Hepatocyte (in vitro differentiated cells): Measurements from ENCODE around the gene COX7B2. TPM values are rescaled to one million over a fixed set of nuclear protein-coding genes. Genes with fewer than 3 reads are reported as not detected.

Source experiments
- DNase-seq: peaks from one replicate; pipeline ENCODE4 v3.0.0-alpha.2; 2016; ENCODE audit warnings: low spot score
- H2AFZ ChIP-seq: fragments of 200-600 bp; sonication (generic); 2 replicates; pipeline ENCODE4 v1.6.0; 2016; ENCODE audit warnings: antibody characterized with exemption, mild to moderate bottlenecking
- H3K27ac ChIP-seq: fragments of 200-600 bp; sonication (generic); 2 replicates; pipeline ENCODE4 v1.5.1; 2016; ENCODE audit warnings: mild to moderate bottlenecking
- H3K27me3 ChIP-seq: fragments of 200-600 bp; sonication (generic); 2 replicates; pipeline ENCODE4 v1.6.1; 2016
- H3K36me3 ChIP-seq: fragments of 200-600 bp; sonication (generic); replicated peaks from 2 replicates; pipeline ENCODE4 v1.5.1; 2016; ENCODE audit warnings: low read depth; ENCODE audit not compliant: insufficient read depth
- H3K4me1 ChIP-seq: fragments of 200-600 bp; sonication (generic); 2 replicates; pipeline ENCODE4 v1.5.1; 2016; ENCODE audit warnings: mild to moderate bottlenecking, moderate library complexity; ENCODE audit not compliant: insufficient read depth
- H3K4me2 ChIP-seq: fragments of 200-600 bp; sonication (generic); 2 replicates; pipeline ENCODE4 v1.6.0; 2016
- H3K4me3 ChIP-seq: fragments of 200-600 bp; sonication (generic); 2 replicates; pipeline ENCODE4 v1.5.1; 2016; ENCODE audit warnings: mild to moderate bottlenecking
- H3K79me2 ChIP-seq: fragments of 200-600 bp; sonication (generic); 2 replicates; pipeline ENCODE4 v1.6.0; 2017; ENCODE audit warnings: mild to moderate bottlenecking
- H3K9me2 ChIP-seq: fragments of 200-600 bp; sonication (generic); replicated peaks from 2 replicates; pipeline ENCODE4 v1.6.0; 2017; ENCODE audit warnings: mild to moderate bottlenecking; ENCODE audit not compliant: insufficient read depth
- H3K9me3 ChIP-seq: fragments of 200-600 bp; sonication (generic); 2 replicates; pipeline ENCODE4 v1.5.1; 2016; ENCODE audit warnings: low read depth, mild to moderate bottlenecking
- H4K20me1 ChIP-seq: fragments of 200-600 bp; sonication (generic); 2 replicates; pipeline ENCODE4 v1.6.0; 2016; ENCODE audit warnings: mild to moderate bottlenecking; ENCODE audit not compliant: insufficient read depth, poor library complexity, severe bottlenecking
- CTCF ChIP-seq: fragments of 200-600 bp; sonication (generic); IDR thresholded peaks from 2 replicates; pipeline ENCODE4 v1.5.1; 2016; ENCODE audit warnings: antibody characterized with exemption, mild to moderate bottlenecking; ENCODE audit not compliant: poor library complexity
- EZH2 ChIP-seq: fragments of 200-600 bp; sonication (generic); IDR thresholded peaks from 2 replicates; pipeline ENCODE4 v1.6.1; 2016; ENCODE audit warnings: antibody characterized with exemption, mild to moderate bottlenecking, borderline replicate concordance
- EZH2phosphoT487 ChIP-seq: fragments of 200-600 bp; sonication (generic); IDR thresholded peaks from one replicate; pipeline ENCODE4 v1.6.1; 2018; ENCODE audit warnings: antibody characterized with exemption, mild to moderate bottlenecking, low read depth, moderate library complexity; ENCODE audit not compliant: unreplicated experiment, severe bottlenecking
- WGBS: methylation state at CpG from one replicate; pipeline ENCODE4 v1.1.6; 2016; ENCODE audit warnings: low lambda C conversion rate; ENCODE audit errors: missing lambda C conversion rate; 5-methylcytosine and 5-hydroxymethylcytosine counted together
- polyA plus RNA-seq: library from polyadenylated mRNA; unstranded; fragments of >200 nt; fragmentation: Nextera tagmentation; extraction: Ambion mirVana; gene quantifications from 2 replicates; pipeline ENCODE4 v1.2.1, GENCODE V29; 2016
- total RNA-seq: library from RNA; depleted of rRNA; stranded (reverse); fragments of >200 nt; gene quantifications from 2 replicates; pipeline ENCODE4 v1.2.3, GENCODE V29; 2014

The COX7B2 gene
- total and polyA plus RNA-seq, 2 experiments from 2014 or later: not detected

DNA sequence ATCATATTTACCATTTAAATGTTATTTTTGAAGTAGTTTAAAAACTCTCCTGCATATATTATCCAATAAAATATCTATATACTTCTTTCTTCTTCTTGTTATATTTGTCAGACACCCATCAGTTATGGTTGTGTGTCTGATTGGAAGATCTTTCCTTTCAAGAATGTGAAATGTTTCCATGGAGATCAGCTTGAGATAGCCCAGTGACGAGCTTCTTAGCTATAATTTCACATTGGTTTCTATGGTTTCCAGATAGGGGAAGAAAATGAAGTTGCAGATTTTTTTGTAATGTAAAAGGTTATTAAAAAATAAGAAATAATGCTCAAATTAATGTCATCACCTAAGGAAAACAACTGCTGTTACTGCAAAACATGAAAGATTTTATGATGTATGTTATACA is 189.0 kb downstream of the COX7B2 start:
- H3K9me2 ChIP-seq: no peaks in the 10 kb centered on the region
- 53% methylated on average over 1 of the region's 1 CpG for whole genome bisulfite sequencing
- no peak overlapping the region for H2AFZ ChIP-seq
- TF ChIP-seq EZH2phosphoT487: no peak
- no peak for TF ChIP-seq CTCF
- no peak for TF ChIP-seq EZH2
- no peak overlapping the region for H3K4me3 ChIP-seq
- H3K27ac ChIP-seq: no peak overlapping the region
- H3K79me2 ChIP-seq: no peaks in the 10 kb centered on the region
- H3K4me2 ChIP-seq: no peak overlapping the region
- DNase-seq: no peak
- H3K36me3 ChIP-seq: no peaks in the 10 kb centered on the region
- H3K4me1 ChIP-seq: no peaks in the 10 kb centered on the region
- no peaks in the 10 kb centered on the region for H4K20me1 ChIP-seq
- H3K9me3 ChIP-seq: no peaks in the 10 kb centered on the region
- no peaks in the 10 kb centered on the region for H3K27me3 ChIP-seq

DNA sequence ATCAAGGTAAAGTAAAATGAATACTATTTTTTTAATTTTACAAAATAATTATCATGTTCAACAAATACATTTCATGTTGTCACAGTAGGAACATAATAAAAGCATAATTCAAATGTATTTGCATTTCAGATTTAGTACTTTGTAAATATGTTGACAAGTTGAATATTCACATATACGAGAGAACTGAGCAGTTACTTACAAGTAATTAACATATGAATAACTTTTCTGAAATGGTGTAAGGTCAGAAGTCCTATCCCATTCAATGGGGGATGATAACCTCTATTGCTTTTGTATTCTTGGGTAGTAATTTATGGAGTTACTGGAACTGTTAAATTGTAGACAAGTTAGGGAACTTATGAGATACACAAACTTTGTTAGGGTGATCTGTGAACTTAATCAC is 191.1 kb downstream of the COX7B2 start:
- Histone ChIP-seq H4K20me1 (no peaks in the 10 kb centered on the region), H3K36me3 (no peaks in the 10 kb centered on the region), H3K4me1 (no peaks in the 10 kb centered on the region), H2AFZ (no peak overlapping the region), H3K4me3 (no peak overlapping the region), H3K79me2 (no peaks in the 10 kb centered on the region), H3K4me2 (no peak overlapping the region), H3K9me3 (no peaks in the 10 kb centered on the region), H3K27ac (no peak overlapping the region), H3K9me2 (no peaks in the 10 kb centered on the region), H3K27me3 (no peaks in the 10 kb centered on the region)
- 74% methylated on average over 1 of the region's 1 CpG for WGBS
- no peak for TF ChIP-seq CTCF
- no peak for TF ChIP-seq EZH2
- TF ChIP-seq EZH2phosphoT487: no peak
- no peak for DNase-seq

DNA sequence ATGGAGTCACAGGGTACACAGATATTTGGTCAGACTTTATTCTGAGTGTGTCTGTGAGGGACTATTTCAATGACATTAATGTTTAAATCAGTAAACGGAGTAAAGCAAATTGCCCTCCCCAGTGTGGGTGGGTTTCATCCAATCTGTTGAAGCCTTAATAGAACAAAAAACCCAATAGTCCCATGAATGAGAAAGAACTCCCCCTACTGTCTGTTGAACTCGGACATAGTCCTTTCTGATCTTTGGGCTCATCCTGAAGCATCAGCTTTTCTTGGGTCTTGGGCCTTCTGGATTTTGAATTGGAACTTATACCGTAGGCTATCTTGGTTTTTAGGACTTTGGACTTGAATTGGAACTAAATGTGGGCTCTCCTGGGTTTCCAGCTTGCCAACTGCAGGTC is 193.6 kb downstream of the COX7B2 start:
- Histone ChIP-seq H4K20me1 (no peaks in the 10 kb centered on the region), H3K27me3 (no peaks in the 10 kb centered on the region), H3K36me3 (no peaks in the 10 kb centered on the region), H3K4me2 (no peak overlapping the region), H3K4me3 (no peak overlapping the region), H3K9me2 (no peaks in the 10 kb centered on the region), H2AFZ (no peak overlapping the region), H3K79me2 (no peaks in the 10 kb centered on the region), H3K27ac (no peak overlapping the region), H3K9me3 (no peaks in the 10 kb centered on the region), H3K4me1 (no peaks in the 10 kb centered on the region)
- WGBS: 54% methylated on average over 3 of the region's 3 CpGs
- TF ChIP-seq EZH2phosphoT487 (no peak), EZH2 (no peak), CTCF (no peak)
- no peak for DNase-seq

DNA sequence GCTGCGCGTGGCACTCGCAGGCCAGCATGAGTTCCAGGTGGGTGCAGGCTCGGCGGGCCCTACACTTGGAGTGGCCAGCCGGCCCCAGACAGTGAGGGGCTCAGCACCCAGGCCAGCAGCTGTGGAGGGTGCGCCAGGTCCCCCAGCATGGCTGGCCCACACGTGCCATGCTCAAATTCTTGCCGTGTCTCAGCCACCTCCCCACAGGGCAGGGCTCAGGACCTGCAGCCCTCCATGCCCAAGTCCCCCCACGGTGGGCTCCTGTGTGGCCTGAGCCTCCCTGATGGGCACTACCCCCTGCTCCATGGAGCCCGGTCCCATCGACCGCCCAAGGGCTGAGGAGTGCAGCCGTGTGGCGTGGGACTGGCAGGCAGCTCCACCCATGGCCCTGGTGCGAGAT is 210.2 kb downstream of the COX7B2 start:
- no peak overlapping the region for H2AFZ ChIP-seq
- no peaks in the 10 kb centered on the region for H4K20me1 ChIP-seq
- no peak for DNase-seq
- H3K27ac ChIP-seq: no peak overlapping the region
- no peak overlapping the region for H3K4me2 ChIP-seq
- 92% methylated on average over 16 of the region's 16 CpGs for WGBS
- no peaks in the 10 kb centered on the region for H3K4me1 ChIP-seq
- H3K9me2 ChIP-seq: no peaks in the 10 kb centered on the region
- H3K9me3 ChIP-seq: no peaks in the 10 kb centered on the region
- no peak for TF ChIP-seq EZH2
- TF ChIP-seq EZH2phosphoT487: no peak
- TF ChIP-seq CTCF: no peak
- no peaks in the 10 kb centered on the region for H3K36me3 ChIP-seq
- no peaks in the 10 kb centered on the region for H3K27me3 ChIP-seq
- no peaks in the 10 kb centered on the region for H3K79me2 ChIP-seq
- H3K4me3 ChIP-seq: no peak overlapping the region
